Naive thymus-derived CD4-positive, alpha-beta T cell (primary cell): ENCODE results near the gene MAPKAP1. TPM values are rescaled to one million over a fixed set of nuclear protein-coding genes. Genes with fewer than 3 reads are reported as not detected.

Experiments used
- ATAC-seq: fragments of 150-1000 bp; cut with Tn5 transposase; 2 replicates; pipeline ENCODE4 v1.10.0; 2021; ENCODE audit warnings: mild to moderate bottlenecking, moderate library complexity
- CTCF ChIA-PET: fragments of 350-600 bp; sonication (Branson Sonifier 250); formaldehyde crosslinking; loops from one replicate; lab custom pipeline; 2021; ENCODE audit warnings: antibody characterized with exemption; lab: Charles Lee
- POLR2A ChIA-PET: fragments of 350-600 bp; sonication (Branson Sonifier 250); formaldehyde crosslinking; loops from one replicate; lab custom pipeline; 2021; ENCODE audit warnings: antibody characterized with exemption, inconsistent platforms; lab: Charles Lee
- DNase-seq, 9 donors: peaks; one replicate each; pipeline versions ENCODE4 v3.0.0 to v3.0.0-alpha.2; 2020 to 2022; ENCODE audit warnings: mixed read lengths in 1 of 9
- H3K27ac ChIP-seq: one replicate; pipeline ENCODE4 v1.7.0; 2013; ENCODE audit warnings: mild to moderate bottlenecking, low read depth, low read length, moderate library complexity
- H3K27me3 ChIP-seq, 2 donors: one replicate each; pipeline ENCODE4 v1.7.0; 2013; ENCODE audit warnings: low read length in 2 of 2, mild to moderate bottlenecking in 2 of 2, moderate library complexity in 2 of 2; ENCODE audit not compliant: control insufficient read depth in 2 of 2, insufficient read depth in 2 of 2
- H3K36me3 ChIP-seq, 3 experiments: 1 replicate in 2 of 3; 2 replicates in 1 of 3; pipeline ENCODE4 v1.7.0; 2013; ENCODE audit warnings: low read length in 3 of 3, mild to moderate bottlenecking in 3 of 3, moderate library complexity in 1 of 3; ENCODE audit not compliant: insufficient read depth in 3 of 3, control insufficient read depth in 2 of 3
- H3K4me1 ChIP-seq, 2 donors: one replicate each; pipeline ENCODE4 v1.7.0; 2013; ENCODE audit warnings: low read length in 2 of 2, mild to moderate bottlenecking in 2 of 2, moderate library complexity in 1 of 2; ENCODE audit not compliant: control insufficient read depth in 2 of 2, insufficient read depth in 2 of 2
- H3K4me3 ChIP-seq: 2 replicates; pipeline ENCODE4 v1.7.0; 2013; ENCODE audit warnings: mild to moderate bottlenecking, low read length
- H3K9me3 ChIP-seq, 3 experiments: 1 replicate in 2 of 3; 2 replicates in 1 of 3; pipeline ENCODE4 v1.7.0; 2013; ENCODE audit warnings: low read length in 3 of 3; ENCODE audit not compliant: control insufficient read depth in 2 of 3
- H3K27ac Mint-ChIP-seq, 9 donors: one replicate each; pipeline ENCODE4 v1.8.0; 2020 to 2022; ENCODE audit warnings: mixed read lengths in 9 of 9, mild to moderate bottlenecking in 8 of 9, moderate library complexity in 5 of 9, inconsistent platforms in 2 of 9
- H3K27me3 Mint-ChIP-seq, 5 donors: one replicate each; pipeline ENCODE4 v1.8.0; 2021 to 2022; ENCODE audit warnings: mixed read lengths in 5 of 5, mild to moderate bottlenecking in 1 of 5
- H3K36me3 Mint-ChIP-seq, 5 donors: one replicate each; pipeline ENCODE4 v1.8.0; 2020 to 2022; ENCODE audit warnings: mixed read lengths in 5 of 5, mild to moderate bottlenecking in 3 of 5, inconsistent platforms in 1 of 5
- H3K4me1 Mint-ChIP-seq, 7 donors: one replicate each; pipeline ENCODE4 v1.8.0; 2020 to 2022; ENCODE audit warnings: mixed read lengths in 7 of 7, mild to moderate bottlenecking in 3 of 7, inconsistent platforms in 1 of 7
- H3K4me3 Mint-ChIP-seq, 10 donors: one replicate each; pipeline ENCODE4 v1.8.0; 2020 to 2022; ENCODE audit warnings: mild to moderate bottlenecking in 10 of 10, mixed read lengths in 10 of 10, moderate library complexity in 6 of 10, inconsistent platforms in 2 of 10
- H3K9me3 Mint-ChIP-seq, 11 donors: one replicate each; pipeline ENCODE4 v1.8.0; 2020 to 2022; ENCODE audit warnings: mixed read lengths in 11 of 11, mild to moderate bottlenecking in 4 of 11, inconsistent platforms in 1 of 11, moderate library complexity in 1 of 11
- intact Hi-C, 2 donors: fragments of 100-400 bp; cut with micrococcal nuclease; formaldehyde crosslinking; loops; one replicate each; pipeline ENCODE4 v1.15.1; 2023
- polyA plus RNA-seq, 2 donors: library from polyadenylated mRNA; unstranded; fragments of 300-500 nt; fragmentation: Illumina TruSeq; gene quantifications; one replicate each; pipeline ENCODE4 v1.2.3, GENCODE V29; 2021
- total RNA-seq, 6 experiments: library from RNA in 5 of 6; stranded (reverse) in 5 of 6; gene quantifications; 1 replicate in 5 of 6; 2 replicates in 1 of 6; pipeline ENCODE4 v1.2.3 and lab custom pipeline; 2021 to 2026

MAPKAP1 gene
- total and polyA plus RNA-seq, 7 experiments from 2014 or later, result 41.3 to 73.6 (median 55.8) TPM

DNA sequence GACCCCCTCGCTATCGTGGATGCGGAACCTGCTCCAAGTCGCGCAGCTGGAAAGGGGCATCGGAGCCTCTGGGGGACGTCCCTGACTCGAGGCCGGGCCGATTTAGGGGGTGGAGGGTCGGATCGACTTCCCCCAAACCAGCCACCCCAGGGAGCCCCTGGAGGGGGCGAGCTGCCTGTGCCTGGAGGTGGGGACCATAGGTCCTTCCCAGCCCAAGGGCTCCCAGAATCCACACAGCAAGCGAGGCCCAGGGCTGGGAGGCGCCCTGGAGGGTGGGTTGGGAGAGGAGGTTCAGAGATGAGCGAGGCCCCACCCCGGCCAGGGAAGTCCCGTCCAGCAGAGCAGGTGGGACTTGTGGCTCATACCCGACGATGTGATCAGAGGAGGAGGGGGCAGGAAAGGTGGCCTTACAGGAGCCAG is 297.8 kb downstream of the MAPKAP1 start:
- H3K4me3 ChIP-seq, result no peak overlapping the region
- Mint-ChIP-seq H3K27me3 (peaks cover 15 to 38% (median 17%) of the 10 kb centered on the region in 5 donors), H3K36me3 (peaks cover 0 to 7% (median 0%) of the 10 kb centered on the region in 5 donors), H3K27ac (peak overlapping the region in 2 of 9 donors; percentile 56 to 87), H3K4me3 (peak overlapping the region in 7 of 10 donors; percentile 57 to 85 (median 72)), H3K9me3 (peaks cover 0 to 2% (median 0%) of the 10 kb centered on the region in 11 donors), H3K4me1 (peaks cover 0 to 15% (median 13%) of the 10 kb centered on the region in 7 donors)
- intact Hi-C loops, result no loop called here
- ChIA-PET CTCF (interaction anchor here (1.1 kb wide), 1 partner anchor 989 kb away, joined by 3 read pairs; no protein-coding TSS in a partner anchor), POLR2A (no interaction called here)
- H3K36me3 ChIP-seq, result no peaks in the 10 kb centered on the region
- ATAC-seq, result no peak
- H3K9me3 ChIP-seq, result no peaks in the 10 kb centered on the region
- DNase-seq, result no peak
- no peaks in the 10 kb centered on the region for H3K4me1 ChIP-seq
- H3K27me3 ChIP-seq, result no peaks in the 10 kb centered on the region
- no peak overlapping the region for H3K27ac ChIP-seq

DNA sequence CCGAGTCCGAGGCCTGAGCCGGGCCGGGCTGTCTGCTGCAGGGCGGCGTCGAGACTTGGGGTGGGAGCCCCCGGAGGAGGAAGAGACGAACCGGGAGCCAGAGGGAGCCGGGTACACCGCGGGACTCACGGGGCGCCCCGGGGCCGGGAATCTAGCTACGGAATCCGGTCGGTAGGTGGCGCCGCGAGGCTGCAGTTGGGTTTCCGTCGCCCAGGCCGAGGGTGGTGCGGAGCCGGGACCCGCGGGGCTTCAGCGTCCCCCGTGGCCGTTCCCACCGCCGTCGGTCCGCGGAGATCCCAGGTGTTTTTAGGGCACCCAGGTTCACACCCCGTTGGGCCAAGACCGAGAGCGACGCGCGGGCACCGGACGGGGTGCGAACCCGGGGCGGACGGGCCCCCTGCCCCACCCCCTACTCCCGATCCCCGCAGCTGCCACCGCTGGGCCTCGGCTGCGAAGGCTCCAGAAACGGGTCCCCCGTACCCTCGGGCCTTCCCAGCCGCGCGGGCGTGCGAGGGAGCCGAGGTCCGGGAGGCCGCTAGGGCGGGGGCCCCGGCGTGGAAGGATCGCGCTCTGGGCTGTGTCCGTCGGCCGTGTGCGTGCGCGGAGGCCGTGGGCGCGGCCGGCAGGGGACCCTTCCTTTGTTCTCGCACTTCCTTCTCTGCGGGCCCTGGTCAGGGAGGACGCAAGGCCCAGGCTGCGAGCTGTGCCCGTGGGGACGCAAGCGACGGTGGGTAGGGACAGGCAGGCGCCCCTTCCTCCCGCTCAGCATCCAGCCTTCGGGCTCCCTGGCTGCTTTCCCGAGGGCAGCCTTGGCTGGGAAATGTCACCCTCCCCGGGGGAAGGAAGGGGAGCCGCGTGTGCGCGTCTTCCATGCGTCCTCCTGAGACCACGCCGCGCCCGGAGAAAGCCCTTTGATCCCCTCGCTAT is 298.8 kb downstream of the MAPKAP1 start:
- Mint-ChIP-seq H3K27ac (no peak overlapping the region), H3K36me3 (peaks cover 0 to 7% (median 0%) of the 10 kb centered on the region in 5 donors), H3K27me3 (peaks cover 15 to 38% (median 17%) of the 10 kb centered on the region in 5 donors), H3K4me1 (peaks cover 0 to 15% (median 13%) of the 10 kb centered on the region in 7 donors), H3K9me3 (peaks cover 0 to 2% (median 0%) of the 10 kb centered on the region in 11 donors), H3K4me3 (peak overlapping the region; percentile 64 to 85 (median 72))
- H3K27ac ChIP-seq, result no peak overlapping the region
- peak overlapping the region; percentile 41 for H3K4me3 ChIP-seq
- no peaks in the 10 kb centered on the region for H3K9me3 ChIP-seq
- H3K36me3 ChIP-seq, result no peaks in the 10 kb centered on the region
- ChIA-PET POLR2A (no interaction called here), CTCF (interaction anchor here (0.6 to 1.4 kb wide), 9 partner anchors 107 to 1150 kb away, joined by 3 to 6 read pairs (median 3); no protein-coding TSS in a partner anchor)
- intact Hi-C loops, result loop anchor here (1.0 kb wide), 5 partner anchors 223 to 1083 kb away; no protein-coding TSS in a partner anchor
- ATAC-seq (peak; percentile 76), DNase-seq (peak; percentile 33 to 85 (median 69))
- no peaks in the 10 kb centered on the region for H3K27me3 ChIP-seq
- no peaks in the 10 kb centered on the region for H3K4me1 ChIP-seq

DNA sequence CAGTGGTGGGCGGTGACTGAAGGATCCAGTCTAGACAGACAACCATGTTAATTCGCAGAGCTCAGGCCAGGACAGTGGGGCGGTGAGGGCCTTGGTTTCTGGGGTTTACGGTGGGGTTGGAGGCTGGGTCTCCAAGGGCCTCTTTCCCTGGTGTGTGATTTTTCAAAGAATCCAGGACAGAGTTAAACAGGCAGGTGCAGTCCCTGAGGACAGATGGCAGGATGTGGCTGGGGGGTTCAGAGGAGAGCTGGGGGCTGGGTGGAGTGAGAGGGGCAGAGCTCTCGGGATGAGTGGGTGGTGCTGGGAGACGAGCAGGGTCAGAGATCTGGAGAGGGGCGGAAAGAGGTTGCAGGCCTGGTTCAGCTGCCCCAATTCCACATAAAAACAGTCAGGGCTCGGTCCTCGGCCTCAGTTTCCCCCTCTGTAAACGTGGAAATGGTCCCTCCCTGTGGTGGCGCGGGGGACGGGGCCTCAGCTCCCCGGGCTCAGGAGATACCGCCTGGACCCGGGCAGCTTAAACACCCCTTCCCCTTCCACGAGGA is 299.5 kb downstream of the MAPKAP1 start:
- intact Hi-C loops, result no loop called here
- peak; percentile 1 for ATAC-seq

DNA sequence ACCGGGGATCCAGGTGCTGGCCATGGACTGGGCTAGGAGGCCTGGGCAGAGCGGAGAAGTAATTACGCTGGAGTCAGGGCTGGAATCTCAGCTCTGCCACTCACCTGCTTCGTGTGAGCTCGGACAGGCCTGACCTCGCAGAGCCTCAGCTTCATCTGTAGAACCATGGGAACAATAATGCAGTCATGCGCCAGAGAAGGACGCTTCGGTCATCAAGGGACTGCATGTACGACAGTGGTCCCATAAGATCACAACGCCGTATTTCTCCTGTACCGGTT is 300.3 kb downstream of the MAPKAP1 start:
- DNase-seq (no peak), ATAC-seq (no peak)
- Histone ChIP-seq H3K27ac (no peak overlapping the region), H3K27me3 (no peaks in the 10 kb centered on the region), H3K4me3 (no peak overlapping the region), H3K9me3 (no peaks in the 10 kb centered on the region), H3K4me1 (no peaks in the 10 kb centered on the region), H3K36me3 (no peaks in the 10 kb centered on the region)
- H3K36me3 Mint-ChIP-seq, result peaks cover 0 to 7% (median 0%) of the 10 kb centered on the region in 5 donors
- intact Hi-C loops, result no loop called here
- H3K27me3 Mint-ChIP-seq, result peaks cover 15 to 35% (median 17%) of the 10 kb centered on the region in 5 donors
- peak overlapping the region in 4 of 10 donors; percentile 25 to 76 (median 66) for H3K4me3 Mint-ChIP-seq
- CTCF ChIA-PET, result interaction anchor here (1.4 kb wide), 1 partner anchor 825 kb away, joined by 4 read pairs; no protein-coding TSS in a partner anchor
- no peak overlapping the region for H3K27ac Mint-ChIP-seq
- H3K9me3 Mint-ChIP-seq, result peaks cover 0 to 2% (median 0%) of the 10 kb centered on the region in 11 donors
- POLR2A ChIA-PET, result no interaction called here
- H3K4me1 Mint-ChIP-seq, result peaks cover 0 to 15% (median 13%) of the 10 kb centered on the region in 7 donors

More for the DNA sequence above, 299.5 kb downstream of the MAPKAP1 start:
- Mint-ChIP-seq H3K4me1 (peaks cover 0 to 15% (median 13%) of the 10 kb centered on the region in 7 donors), H3K27ac (no peak overlapping the region), H3K36me3 (peaks cover 0 to 7% (median 0%) of the 10 kb centered on the region in 5 donors), H3K9me3 (peaks cover 0 to 2% (median 0%) of the 10 kb centered on the region in 11 donors), H3K27me3 (peaks cover 15 to 38% (median 17%) of the 10 kb centered on the region in 5 donors), H3K4me3 (peak overlapping the region; percentile 7 to 85 (median 68))
- Histone ChIP-seq H3K27ac (no peak overlapping the region), H3K4me1 (no peaks in the 10 kb centered on the region), H3K27me3 (no peaks in the 10 kb centered on the region), H3K9me3 (no peaks in the 10 kb centered on the region), H3K36me3 (no peaks in the 10 kb centered on the region), H3K4me3 (peak overlapping the region; percentile 41)
- CTCF ChIA-PET, result interaction anchor here (0.6 to 1.4 kb wide), 9 partner anchors 107 to 1151 kb away, joined by 3 to 6 read pairs (median 4); no protein-coding TSS in a partner anchor
- POLR2A ChIA-PET, result no interaction called here
- DNase-seq, result no peak

DNA sequence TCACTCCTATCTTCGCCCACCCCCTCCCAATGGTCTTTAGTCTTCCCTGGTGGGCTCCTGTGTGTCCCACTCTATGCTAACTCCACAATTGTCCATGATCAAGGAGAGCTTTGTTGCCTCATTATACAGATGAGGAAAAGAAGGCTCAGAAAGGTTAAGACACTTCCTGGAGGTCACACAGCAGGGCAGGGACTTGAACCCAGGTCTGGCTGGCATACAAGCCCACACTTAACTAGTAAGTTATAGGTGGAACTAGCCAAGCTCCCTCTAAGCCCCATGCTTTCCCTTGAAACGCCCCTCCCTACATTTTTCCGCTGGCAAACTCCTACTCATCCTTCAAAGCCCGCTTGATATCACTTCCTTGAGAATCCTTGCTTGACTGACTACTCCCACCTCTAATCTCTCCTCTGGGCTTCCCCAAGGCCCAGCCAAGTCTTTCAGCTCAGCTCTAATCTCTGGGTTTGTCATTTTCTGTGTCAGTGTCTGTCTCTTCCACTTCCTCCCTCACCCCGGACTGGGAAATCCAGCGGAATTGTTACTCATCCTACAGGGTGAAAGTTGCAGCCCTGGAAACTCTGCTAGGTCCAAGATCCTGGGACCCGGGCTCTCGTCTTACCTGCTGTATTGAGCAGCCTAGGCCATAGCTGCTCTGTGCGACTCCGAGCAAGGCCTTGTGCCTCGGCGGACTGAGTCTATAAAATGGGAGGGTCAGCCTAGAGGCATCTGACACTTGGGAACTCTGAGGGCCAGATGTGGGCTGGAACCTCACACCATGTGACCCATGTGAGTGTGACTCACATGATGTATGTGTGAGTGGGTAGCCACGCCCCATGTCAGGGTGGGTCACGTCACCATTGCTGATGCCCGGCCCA is 300.8 kb downstream of the MAPKAP1 start:
- Histone ChIP-seq H3K36me3 (no peaks in the 10 kb centered on the region), H3K4me3 (no peak overlapping the region), H3K4me1 (no peaks in the 10 kb centered on the region), H3K27ac (no peak overlapping the region), H3K27me3 (no peaks in the 10 kb centered on the region), H3K9me3 (no peaks in the 10 kb centered on the region)
- ChIA-PET CTCF (interaction anchor here (1.4 kb wide), 1 partner anchor 825 kb away, joined by 4 read pairs; no protein-coding TSS in a partner anchor), POLR2A (no interaction called here)
- Mint-ChIP-seq H3K27ac (peak overlapping the region in 1 of 9 donors; percentile 37), H3K27me3 (peaks cover 15 to 29% (median 17%) of the 10 kb centered on the region in 5 donors), H3K9me3 (peaks cover 0 to 2% (median 0%) of the 10 kb centered on the region in 11 donors), H3K4me3 (peak overlapping the region in 3 of 10 donors; percentile 25 to 67 (median 64)), H3K4me1 (peaks cover 0 to 15% (median 13%) of the 10 kb centered on the region in 7 donors), H3K36me3 (peaks cover 0 to 7% (median 0%) of the 10 kb centered on the region in 5 donors)
- no peak for ATAC-seq
- intact Hi-C loops, result no loop called here
- no peak for DNase-seq
